Keratinocyte (primary cell): ENCODE data around the gene YY1. TPM values are rescaled to one million over a fixed set of nuclear protein-coding genes. Genes with fewer than 3 reads are reported as not detected.
"Not testable (repeated sequence)": the region's sequence is repeated elsewhere in the genome, so short reads cannot be mapped to it uniquely, and the experiment has no call there.

Source experiments
- DNase-seq: peaks from one replicate; pipeline ENCODE4 v3.0.0-alpha.2; 2011; ENCODE audit warnings: low read depth, missing footprints, low spot score
- FAIRE-seq: peaks from 2 replicates; lab custom pipeline; 2011; peaks lifted over from hg19 to GRCh38; lab: Jason Lieb, UNC
- H2AFZ ChIP-seq: 2 replicates; pipeline ENCODE4 v1.6.0; 2012; ENCODE audit warnings: low read length, control low read depth, inconsistent platforms; ENCODE audit not compliant: control insufficient read depth
- H3K27ac ChIP-seq: 2 replicates; pipeline ENCODE4 v1.5.1; 2011; ENCODE audit warnings: low read length; ENCODE audit not compliant: control insufficient read depth, insufficient read depth
- H3K27me3 ChIP-seq: 3 replicates; pipeline ENCODE4 v1.6.0; 2011; ENCODE audit warnings: low read length; ENCODE audit not compliant: control insufficient read depth, insufficient read depth; ENCODE audit errors: extremely low read depth
- H3K36me3 ChIP-seq, 2 experiments: 2 replicates in 1 of 2; 3 replicates in 1 of 2; pipeline ENCODE4 v1.5.1; 2011; ENCODE audit warnings: low read length in 2 of 2, mild to moderate bottlenecking in 1 of 2; ENCODE audit not compliant: control insufficient read depth in 2 of 2, insufficient read depth in 2 of 2; ENCODE audit errors: extremely low read depth in 1 of 2
- H3K4me1 ChIP-seq: 3 replicates; pipeline ENCODE4 v1.5.1; 2011; ENCODE audit warnings: low read length; ENCODE audit not compliant: control insufficient read depth, insufficient read depth; ENCODE audit errors: extremely low read depth
- H3K4me2 ChIP-seq: 3 replicates; pipeline ENCODE4 v1.6.0; 2011; ENCODE audit warnings: low read depth, low read length; ENCODE audit not compliant: control insufficient read depth, insufficient read depth; ENCODE audit errors: extremely low read depth
- H3K4me3 ChIP-seq, 3 experiments: fragments of 200-600 bp in 1 of 3; sonication (generic) in 1 of 3; 2 replicates in 2 of 3; 3 replicates in 1 of 3; pipeline ENCODE4 v1.5.1; 2011 to 2016; ENCODE audit warnings: low read length in 3 of 3, mild to moderate bottlenecking in 3 of 3, control low read depth in 2 of 3, inconsistent platforms in 1 of 3, low read depth in 1 of 3, mixed read lengths in 1 of 3, mixed run types in 1 of 3, moderate library complexity in 1 of 3; ENCODE audit not compliant: control insufficient read depth in 2 of 3, insufficient read depth in 2 of 3; ENCODE audit errors: extremely low read depth in 1 of 3
- H3K79me2 ChIP-seq: 2 replicates; pipeline ENCODE4 v1.6.0; 2012; ENCODE audit warnings: low read length; ENCODE audit not compliant: control insufficient read depth, insufficient read depth
- H3K9ac ChIP-seq: 3 replicates; pipeline ENCODE4 v1.6.0; 2011; ENCODE audit warnings: low read length; ENCODE audit not compliant: control insufficient read depth, insufficient read depth; ENCODE audit errors: extremely low read depth
- H3K9me1 ChIP-seq: 3 replicates; pipeline ENCODE4 v1.6.0; 2011; ENCODE audit warnings: low read length; ENCODE audit not compliant: control insufficient read depth, insufficient read depth; ENCODE audit errors: extremely low read depth
- H3K9me3 ChIP-seq: 2 replicates; pipeline ENCODE4 v1.5.1; 2012; ENCODE audit warnings: low read depth, low read length; ENCODE audit not compliant: control insufficient read depth
- H4K20me1 ChIP-seq: 3 replicates; pipeline ENCODE4 v1.6.0; 2011; ENCODE audit warnings: low read length; ENCODE audit not compliant: control insufficient read depth, insufficient read depth; ENCODE audit errors: extremely low read depth
- CTCF ChIP-seq, 3 experiments: IDR thresholded peaks in 1 of 3; conservative IDR thresholded peaks in 1 of 3; optimal IDR thresholded peaks in 1 of 3; 2 replicates in 2 of 3; 3 replicates in 1 of 3; pipeline versions ENCODE3 to v1.5.1; 2011; ENCODE audit warnings: low read length in 3 of 3, mild to moderate bottlenecking in 3 of 3, moderate library complexity in 2 of 3, control low read depth in 1 of 3, inconsistent platforms in 1 of 3; ENCODE audit not compliant: insufficient read depth in 2 of 3; ENCODE audit errors: extremely low read depth in 1 of 3
- EZH2 ChIP-seq: IDR thresholded peaks from one replicate; pipeline ENCODE4 v1.6.1; 2012; ENCODE audit warnings: inconsistent platforms, mild to moderate bottlenecking, low read length, moderate library complexity
- dilution Hi-C: fragments of 300-500 bp; cut with MboI; formaldehyde crosslinking; loops from one replicate; pipeline ENCODE4 v1.7.0; 2020; ENCODE audit warnings: low sequenced_read_pairs; ENCODE audit not compliant: extremely low pct_ligation_motif_present
- polyA plus RNA-seq, 5 experiments: library from polyadenylated mRNA; depleted of rRNA in 3 of 5; stranded (reverse) in 3 of 5; stranded (forward) in 1 of 5; unstranded in 1 of 5; fragments of >200 nt; gene quantifications; 1 replicate in 1 of 5; 2 replicates in 3 of 5; 3 replicates in 1 of 5; pipeline versions ENCODE4 v1.2.1 to v1.2.3, GENCODE V29; 2011 to 2012; ENCODE audit warnings: missing spikeins in 2 of 5, low read depth in 1 of 5, low replicate concordance in 1 of 5

YY1 gene
- polyA plus RNA-seq, 1 donor (not counting 4 experiments of a cell fraction or from before 2014, with no cell fraction given): 65.6 TPM

GRCh38 chr14:100203146-100203545 is 35.8 kb upstream of the YY1 start:
- Histone ChIP-seq H3K4me2 (no peak overlapping the region), H3K36me3 (no peaks in the 10 kb centered on the region), H3K9me3 (no peaks in the 10 kb centered on the region), H3K9me1 (no peaks in the 10 kb centered on the region), H3K9ac (no peak overlapping the region), H3K27me3 (no peaks in the 10 kb centered on the region), H3K79me2 (no peaks in the 10 kb centered on the region), H3K4me1 (peaks cover 15% of the 10 kb centered on the region), H3K27ac (no peak overlapping the region), H4K20me1 (no peaks in the 10 kb centered on the region), H2AFZ (no peak overlapping the region), H3K4me3 (no peak overlapping the region)
- dilution Hi-C loops: no loop called here
- FAIRE-seq (no peak), DNase-seq (no peak)
- TF ChIP-seq CTCF (optimal IDR thresholded peaks at IDR 0.05 in 1 of 3, IDR thresholded peaks at IDR 0.05 in 1 of 3, conservative IDR thresholded peaks at IDR 0.05 in 1 of 3; ENCODE audit: extremely low read depth in 1 of 3, insufficient read depth in 2 of 3, low read length in 3 of 3) (no peak), EZH2 (no peak)

DNA sequence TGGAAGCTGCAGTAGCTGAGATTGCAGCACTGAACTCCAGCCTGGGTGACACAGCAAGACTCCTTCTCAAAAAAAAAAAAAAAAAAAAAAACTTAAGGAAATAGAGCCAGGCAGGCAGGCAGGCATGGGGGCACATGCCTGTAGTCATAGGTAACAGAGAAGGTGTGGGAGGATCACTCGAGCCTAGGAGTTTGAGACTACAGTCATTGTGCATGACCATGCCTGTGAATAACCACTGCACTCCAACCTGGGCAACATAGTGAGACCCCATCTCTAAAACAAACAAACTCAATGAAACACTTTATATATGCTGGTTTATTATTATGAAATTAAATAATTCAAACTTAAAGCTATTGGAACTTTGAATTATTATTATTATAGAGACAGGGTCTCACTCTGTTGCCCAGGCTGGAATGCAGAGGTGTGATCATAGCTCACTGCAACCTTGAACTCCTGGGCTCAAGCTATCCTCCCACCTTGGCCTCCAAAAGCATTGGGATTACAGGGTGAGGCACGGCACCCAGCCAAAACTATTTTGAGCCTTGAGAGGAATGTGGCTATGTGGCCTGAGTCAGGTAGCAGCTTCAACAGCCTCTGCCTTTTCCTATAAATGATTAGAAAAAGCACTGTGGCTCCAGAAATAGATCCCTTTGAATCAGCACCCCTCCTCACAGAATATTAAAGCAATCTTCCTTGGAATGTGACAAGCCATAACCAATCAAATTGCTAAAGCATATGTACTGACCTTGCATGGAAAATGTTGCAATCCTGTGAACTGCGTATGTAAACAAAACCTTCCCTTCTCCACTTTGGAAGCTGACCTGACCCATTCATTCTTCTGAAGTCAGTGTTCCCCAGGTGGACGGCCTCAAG is 34.7 kb upstream of the YY1 start:
- peak; percentile 57 for FAIRE-seq
- dilution Hi-C loops: no loop called here

GRCh38 chr14:100204835-100205167 is 34.1 kb upstream of the YY1 start:
- H3K4me2 ChIP-seq, H3K4me1 ChIP-seq, H3K27me3 ChIP-seq, H3K36me3 ChIP-seq, H3K9me1 ChIP-seq, FAIRE-seq, DNase-seq, H3K4me3 ChIP-seq, dilution Hi-C loops, H4K20me1 ChIP-seq, H2AFZ ChIP-seq, H3K79me2 ChIP-seq, H3K9me3 ChIP-seq, H3K9ac ChIP-seq, H3K27ac ChIP-seq: not testable (repeated sequence)

More for the DNA sequence above, 34.7 kb upstream of the YY1 start:
- Histone ChIP-seq H3K79me2 (no peaks in the 10 kb centered on the region), H3K9me3 (no peaks in the 10 kb centered on the region), H3K27ac (no peak overlapping the region), H3K27me3 (no peaks in the 10 kb centered on the region), H3K4me1 (peaks cover 10% of the 10 kb centered on the region), H3K9me1 (no peaks in the 10 kb centered on the region), H4K20me1 (no peaks in the 10 kb centered on the region), H3K9ac (no peak overlapping the region), H3K4me2 (no peak overlapping the region), H3K4me3 (no peak overlapping the region), H3K36me3 (no peaks in the 10 kb centered on the region), H2AFZ (no peak overlapping the region)
- TF ChIP-seq CTCF (optimal IDR thresholded peaks at IDR 0.05 in 1 of 3, IDR thresholded peaks at IDR 0.05 in 1 of 3, conservative IDR thresholded peaks at IDR 0.05 in 1 of 3; ENCODE audit: extremely low read depth in 1 of 3, insufficient read depth in 2 of 3, low read length in 3 of 3): no peak
- no peak for TF ChIP-seq EZH2
- no peak for DNase-seq

GRCh38 chr14:100207588-100207987 is 31.4 kb upstream of the YY1 start:
- H3K79me2 ChIP-seq, H3K4me3 ChIP-seq, H2AFZ ChIP-seq, H3K4me1 ChIP-seq, H3K27ac ChIP-seq, H3K9ac ChIP-seq, H3K27me3 ChIP-seq, FAIRE-seq, H3K9me1 ChIP-seq, H3K4me2 ChIP-seq, H4K20me1 ChIP-seq, H3K9me3 ChIP-seq, dilution Hi-C loops, DNase-seq, H3K36me3 ChIP-seq: not testable (repeated sequence)
